IPS DF 6.9 (cell line): ENCODE data around the gene B3GALT6.

Experiments
- DNase-seq: peaks from one replicate; pipeline ENCODE4 v3.0.0-alpha.2; 2013; ENCODE audit warnings: low read depth, low spot score
- H3K27ac ChIP-seq: one replicate; pipeline ENCODE4 v1.5.1; 2013; ENCODE audit warnings: low read length, control low read depth
- H3K27me3 ChIP-seq: 2 replicates; pipeline ENCODE4 v1.6.1; 2013; ENCODE audit warnings: mild to moderate bottlenecking, low read length; ENCODE audit not compliant: control insufficient read depth, insufficient read depth
- H3K36me3 ChIP-seq: 2 replicates; pipeline ENCODE4 v1.6.1; 2013; ENCODE audit warnings: low read length; ENCODE audit not compliant: control insufficient read depth, insufficient read depth
- H3K4me1 ChIP-seq: 2 replicates; pipeline ENCODE4 v1.6.1; 2013; ENCODE audit warnings: low read length; ENCODE audit not compliant: control insufficient read depth, insufficient read depth
- H3K4me3 ChIP-seq: 2 replicates; pipeline ENCODE4 v1.5.1; 2013; ENCODE audit warnings: mild to moderate bottlenecking, low read length
- H3K9me3 ChIP-seq: 2 replicates; pipeline ENCODE4 v1.6.1; 2013; ENCODE audit warnings: low read length, inconsistent platforms; ENCODE audit not compliant: control insufficient read depth, insufficient read depth
- WGBS: extraction: QIAGEN DNeasy Blood & Tissue Kit; methylation state at CpG from one replicate; pipeline ENCODE4 v1.1.7; 2013; ENCODE audit warnings: mixed read lengths, missing lambda C conversion rate; ENCODE audit not compliant: insufficient read length, insufficient coverage; 5-methylcytosine and 5-hydroxymethylcytosine counted together

B3GALT6 gene

GRCh38 chr1:1218524-1219200 is 13.4 kb upstream of the B3GALT6 start:
- whole genome bisulfite sequencing = no CpG with 5 or more reads among the region's 36 CpGs
- Histone ChIP-seq H3K9me3 (no peaks in the 10 kb centered on the region), H3K4me3 (no peak overlapping the region), H3K4me1 (no peaks in the 10 kb centered on the region), H3K27me3 (no peaks in the 10 kb centered on the region), H3K36me3 (peaks cover 17% of the 10 kb centered on the region), H3K27ac (no peak overlapping the region)
- DNase-seq = no peak

DNA sequence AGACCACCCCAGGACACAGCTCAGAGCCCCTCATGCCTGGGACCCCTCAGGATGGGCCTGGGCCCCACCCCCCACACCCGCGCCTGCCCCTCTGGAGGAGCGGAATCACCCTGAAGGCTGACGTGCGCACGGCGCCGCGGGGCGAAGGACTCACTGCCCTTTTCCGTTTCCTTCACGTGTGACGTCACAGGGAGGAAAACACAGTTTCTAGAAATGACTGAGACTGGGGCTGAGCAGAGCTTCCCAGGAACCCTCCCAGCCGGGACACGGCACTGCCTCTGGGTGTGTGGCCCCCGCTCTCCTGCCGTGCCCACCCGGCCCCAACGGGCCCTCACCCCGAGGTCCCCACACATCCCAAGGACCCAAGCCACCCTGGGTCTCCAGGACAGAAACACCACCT is 12.7 kb upstream of the B3GALT6 start:
- H3K27ac ChIP-seq = no peak overlapping the region
- no peak overlapping the region for H3K4me3 ChIP-seq
- no peaks in the 10 kb centered on the region for H3K27me3 ChIP-seq
- H3K9me3 ChIP-seq = no peaks in the 10 kb centered on the region
- H3K4me1 ChIP-seq = no peaks in the 10 kb centered on the region
- WGBS = no CpG with 5 or more reads among the region's 20 CpGs
- peaks cover 17% of the 10 kb centered on the region for H3K36me3 ChIP-seq
- DNase-seq = no peak

DNA sequence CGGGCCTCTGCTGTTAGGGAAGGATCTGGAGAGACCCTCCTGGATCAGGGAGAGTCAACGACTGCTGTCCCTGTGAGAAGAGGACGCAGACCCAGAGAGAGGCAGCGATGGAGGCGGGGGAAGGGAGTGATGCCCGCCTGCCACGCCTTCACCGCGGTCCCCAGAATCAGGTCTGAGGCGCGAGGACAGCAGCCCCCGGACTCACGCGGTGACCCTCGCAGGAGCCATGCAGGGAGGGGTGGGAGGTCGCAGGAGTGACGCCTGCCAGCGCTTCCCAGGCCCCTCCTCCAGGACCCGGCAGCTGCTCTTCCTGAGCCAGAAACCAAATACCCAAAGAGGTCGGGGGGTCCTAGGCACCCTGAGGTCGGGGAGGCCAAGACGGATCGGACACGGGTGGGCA is 11.8 kb upstream of the B3GALT6 start:
- no CpG with 5 or more reads among the region's 24 CpGs for WGBS
- no peak overlapping the region for H3K27ac ChIP-seq
- no peaks in the 10 kb centered on the region for H3K27me3 ChIP-seq
- H3K36me3 ChIP-seq = peaks cover 17% of the 10 kb centered on the region
- H3K4me3 ChIP-seq = no peak overlapping the region
- H3K4me1 ChIP-seq = no peaks in the 10 kb centered on the region
- H3K9me3 ChIP-seq = no peaks in the 10 kb centered on the region
- no peak for DNase-seq

DNA sequence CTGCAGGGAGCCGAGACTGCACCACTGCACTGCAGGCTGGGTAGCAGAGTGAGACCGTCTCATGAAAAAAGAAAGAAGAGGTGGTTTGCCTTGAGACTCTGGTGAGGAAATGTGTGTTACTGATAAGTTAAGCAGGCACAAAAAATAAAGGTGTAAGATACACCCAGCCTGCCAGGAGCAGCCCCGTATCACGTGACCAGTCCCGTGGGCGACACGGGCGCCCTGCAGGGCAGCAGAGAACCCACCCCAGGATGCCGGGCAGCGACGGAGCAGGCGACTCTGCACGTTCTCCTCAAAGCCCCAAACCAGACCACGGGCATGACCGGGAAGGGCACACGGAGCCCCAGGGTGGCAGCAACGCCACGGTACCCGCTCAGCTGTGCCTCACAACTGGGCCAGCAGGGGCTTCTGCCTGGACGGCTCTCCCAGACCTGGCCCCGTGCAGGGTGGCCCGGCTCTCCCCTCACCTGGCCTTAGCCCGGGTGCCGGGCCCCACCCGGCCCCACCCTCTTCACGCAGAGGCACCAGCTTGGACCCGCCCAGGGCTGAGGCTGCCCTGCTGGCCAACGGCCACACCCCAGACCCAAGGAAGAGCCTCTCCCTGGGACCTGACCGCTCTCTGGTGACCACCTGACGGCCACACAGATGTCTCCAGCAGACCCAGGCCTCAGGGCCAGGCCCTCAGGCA is 10.0 kb upstream of the B3GALT6 start:
- Histone ChIP-seq H3K36me3 (peaks cover 21% of the 10 kb centered on the region), H3K27me3 (no peaks in the 10 kb centered on the region), H3K9me3 (no peaks in the 10 kb centered on the region), H3K27ac (no peak overlapping the region), H3K4me1 (no peaks in the 10 kb centered on the region), H3K4me3 (no peak overlapping the region)
- WGBS = no CpG with 5 or more reads among the region's 30 CpGs
- DNase-seq = no peak

GRCh38 chr1:1222575-1223225 is 9.3 kb upstream of the B3GALT6 start:
- H3K4me1 ChIP-seq = no peaks in the 10 kb centered on the region
- peaks cover 23% of the 10 kb centered on the region for H3K36me3 ChIP-seq

GRCh38 chr1:1223321-1223720 is 8.7 kb upstream of the B3GALT6 start:
- no peak for DNase-seq
- H3K27me3 ChIP-seq = no peaks in the 10 kb centered on the region
- H3K4me3 ChIP-seq = no peak overlapping the region
- no peak overlapping the region for H3K27ac ChIP-seq
- H3K9me3 ChIP-seq = no peaks in the 10 kb centered on the region
- WGBS = no CpG with 5 or more reads among the region's 15 CpGs
- H3K36me3 ChIP-seq = peaks cover 25% of the 10 kb centered on the region
- no peaks in the 10 kb centered on the region for H3K4me1 ChIP-seq

More at GRCh38 chr1:1222575-1223225, 9.3 kb upstream of the B3GALT6 start:
- Histone ChIP-seq H3K9me3 (no peaks in the 10 kb centered on the region), H3K27me3 (no peaks in the 10 kb centered on the region), H3K4me3 (no peak overlapping the region), H3K27ac (no peak overlapping the region)
- WGBS = 100% methylated on average over 4 of the region's 44 CpGs
- DNase-seq = no peak

DNA sequence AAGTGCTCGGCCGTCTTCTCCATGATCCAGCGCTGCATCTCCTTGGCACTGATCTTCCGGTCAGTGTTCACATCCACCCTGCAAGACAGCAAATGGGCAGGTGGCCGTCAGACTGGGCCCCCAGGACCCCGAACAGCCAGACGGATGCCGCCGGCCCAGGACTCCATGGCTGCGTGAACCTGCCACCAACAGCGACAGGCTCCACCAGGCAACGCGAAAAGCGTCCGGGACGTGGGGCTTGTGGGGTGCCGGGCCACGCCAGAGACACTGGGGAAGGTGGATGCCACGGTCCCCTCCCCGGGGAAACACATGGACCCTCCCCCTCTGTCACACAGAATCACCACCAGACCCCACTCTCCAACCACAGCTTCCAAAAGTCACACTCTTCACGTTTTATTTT is 8.1 kb upstream of the B3GALT6 start:
- no CpG with 5 or more reads among the region's 21 CpGs for WGBS
- Histone ChIP-seq H3K27ac (no peak overlapping the region), H3K9me3 (no peaks in the 10 kb centered on the region), H3K4me1 (no peaks in the 10 kb centered on the region), H3K36me3 (peaks cover 23% of the 10 kb centered on the region), H3K4me3 (no peak overlapping the region), H3K27me3 (no peaks in the 10 kb centered on the region)
- no peak for DNase-seq

GRCh38 chr1:1225238-1225845 is 6.7 kb upstream of the B3GALT6 start:
- no peaks in the 10 kb centered on the region for H3K27me3 ChIP-seq
- no CpG with 5 or more reads among the region's 34 CpGs for WGBS
- H3K27ac ChIP-seq = no peak overlapping the region
- peaks cover 24% of the 10 kb centered on the region for H3K36me3 ChIP-seq
- no peak overlapping the region for H3K4me3 ChIP-seq
- no peaks in the 10 kb centered on the region for H3K9me3 ChIP-seq
- no peak for DNase-seq
- no peaks in the 10 kb centered on the region for H3K4me1 ChIP-seq

DNA sequence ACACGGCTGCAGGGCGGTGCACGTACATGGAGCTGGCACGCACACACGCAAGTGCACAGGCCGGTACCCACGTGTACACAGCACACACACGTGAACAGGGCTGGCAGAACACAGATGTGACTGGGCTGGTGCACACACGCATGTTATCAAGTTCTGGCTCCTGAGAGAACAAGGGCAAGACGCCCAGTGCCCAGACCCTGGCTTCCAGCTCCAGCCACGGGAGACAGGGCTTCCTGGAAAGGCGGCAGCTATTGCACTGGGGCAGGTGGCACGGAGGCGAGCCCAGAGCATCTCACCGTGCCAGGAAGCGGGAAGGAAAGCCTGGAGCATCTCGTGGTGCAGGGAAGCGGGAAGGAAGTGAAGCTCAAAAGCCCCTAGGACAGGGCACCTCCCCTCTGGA is 6.1 kb upstream of the B3GALT6 start:
- Histone ChIP-seq H3K4me1 (no peaks in the 10 kb centered on the region), H3K9me3 (no peaks in the 10 kb centered on the region), H3K27ac (no peak overlapping the region), H3K27me3 (no peaks in the 10 kb centered on the region), H3K4me3 (no peak overlapping the region), H3K36me3 (peaks cover 21% of the 10 kb centered on the region)
- DNase-seq = no peak
- no CpG with 5 or more reads among the region's 18 CpGs for WGBS

DNA sequence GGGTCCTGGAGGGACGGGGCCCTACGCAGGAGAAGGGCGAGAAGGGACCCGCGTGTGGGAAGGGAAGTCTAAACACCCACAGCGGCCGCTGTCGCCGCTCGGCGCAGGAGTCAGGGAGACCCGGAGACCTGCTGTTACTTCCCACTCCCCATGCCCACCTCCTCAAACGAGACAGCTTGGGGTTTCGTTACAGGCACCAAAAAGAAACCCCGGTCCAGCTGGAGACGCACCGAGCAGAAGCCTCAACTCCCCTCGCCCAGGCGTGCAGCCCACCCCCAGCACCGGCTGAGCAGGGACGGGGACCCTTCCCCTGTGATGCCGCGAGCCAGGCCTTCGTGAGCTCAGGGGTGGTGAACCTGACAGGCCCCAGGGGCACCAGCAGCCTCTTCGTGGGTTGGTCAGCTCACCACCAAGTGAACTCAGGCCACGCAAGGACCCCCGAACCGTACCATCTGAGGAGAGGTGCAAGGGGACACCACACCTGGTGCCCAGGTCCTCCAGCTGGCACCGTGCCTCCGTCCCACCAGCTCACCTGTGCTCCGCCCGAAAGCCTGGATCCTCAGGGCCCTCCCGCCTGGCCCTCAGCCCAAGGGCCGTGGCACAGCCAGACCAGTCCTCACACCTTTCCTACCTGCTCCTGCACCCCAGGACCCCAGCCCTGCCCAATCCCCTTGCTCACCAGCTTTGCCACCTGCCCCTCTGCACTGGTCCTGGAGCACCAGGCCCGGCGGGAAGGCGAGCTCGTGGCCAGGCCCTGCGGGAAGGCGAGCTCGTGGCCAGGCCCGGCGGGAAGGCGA is 5.3 kb upstream of the B3GALT6 start:
- DNase-seq = no peak
- WGBS = no CpG with 5 or more reads among the region's 44 CpGs
- no peaks in the 10 kb centered on the region for H3K9me3 ChIP-seq
- no peaks in the 10 kb centered on the region for H3K27me3 ChIP-seq
- peaks cover 21% of the 10 kb centered on the region for H3K36me3 ChIP-seq
- H3K27ac ChIP-seq = no peak overlapping the region
- H3K4me1 ChIP-seq = no peaks in the 10 kb centered on the region
- no peak overlapping the region for H3K4me3 ChIP-seq
